Spleen (tissue), 11 donors: ENCODE results near the gene ZNF362. TPM values are rescaled to one million over a fixed set of nuclear protein-coding genes. Genes with fewer than 3 reads are reported as not detected.

ENCODE experiments used
- DNase-seq: peaks from one replicate; pipeline ENCODE4 v3.0.0-alpha.2; 2020
- H3K27ac ChIP-seq, 8 donors: fragments of 200-600 bp; sonication (generic) in 7 of 8; 1 replicate in 4 of 8; 2 replicates in 4 of 8; pipeline versions ENCODE4 v1.5.0 to v1.8.0; 2016 to 2021; ENCODE audit warnings: inconsistent platforms in 4 of 8, mild to moderate bottlenecking in 4 of 8, moderate library complexity in 1 of 8
- H3K27me3 ChIP-seq, 7 donors: fragments of 200-600 bp; sonication (generic) in 6 of 7; replicated peaks in 1 of 7; 1 replicate in 4 of 7; 2 replicates in 3 of 7; pipeline versions ENCODE4 v1.5.0 to v1.8.0; 2016 to 2021; ENCODE audit warnings: inconsistent platforms in 3 of 7, mild to moderate bottlenecking in 1 of 7
- H3K36me3 ChIP-seq, 6 donors: fragments of 200-600 bp; sonication (generic) in 5 of 6; 1 replicate in 4 of 6; 2 replicates in 2 of 6; pipeline versions ENCODE4 v1.5.0 to v1.8.0; 2016 to 2021; ENCODE audit warnings: inconsistent platforms in 2 of 6
- H3K4me1 ChIP-seq, 6 donors: fragments of 200-600 bp; sonication (generic) in 5 of 6; 1 replicate in 3 of 6; 2 replicates in 3 of 6; pipeline versions ENCODE4 v1.5.0 to v1.8.0; 2016 to 2021; ENCODE audit warnings: inconsistent platforms in 3 of 6
- H3K4me3 ChIP-seq, 8 donors: fragments of 200-600 bp; sonication (generic) in 7 of 8; 1 replicate in 4 of 8; 2 replicates in 4 of 8; pipeline versions ENCODE4 v1.5.0 to v1.8.0; 2016 to 2021; ENCODE audit warnings: inconsistent platforms in 4 of 8, mild to moderate bottlenecking in 4 of 8, moderate library complexity in 2 of 8
- H3K9me3 ChIP-seq, 8 donors: fragments of 200-600 bp; sonication (generic) in 7 of 8; 1 replicate in 4 of 8; 2 replicates in 4 of 8; pipeline versions ENCODE4 v1.5.0 to v1.8.0; 2016 to 2021; ENCODE audit warnings: inconsistent platforms in 4 of 8
- CTCF ChIP-seq, 11 experiments: fragments of 200-600 bp in 7 of 11; fragments of 450-650 bp in 4 of 11; sonication (generic) in 4 of 11; IDR thresholded peaks in 8 of 11; conservative IDR thresholded peaks in 3 of 11; 1 replicate in 7 of 11; 2 replicates in 4 of 11; pipeline versions ENCODE4 v1.4.0 to v1.8.0; 2016 to 2021; ENCODE audit warnings: antibody characterized with exemption in 11 of 11, inconsistent platforms in 4 of 11, mild to moderate bottlenecking in 1 of 11
- POLR2A ChIP-seq, 3 donors: fragments of 450-650 bp; IDR thresholded peaks; one replicate each; pipeline ENCODE4 v1.5.1; 2017; ENCODE audit warnings: antibody characterized with exemption in 3 of 3, mild to moderate bottlenecking in 1 of 3
- POLR2AphosphoS5 ChIP-seq, 3 donors: sonication (generic); formaldehyde crosslinking; IDR thresholded peaks; one replicate each; pipeline ENCODE4 v1.5.1; 2017; ENCODE audit warnings: antibody characterized with exemption in 3 of 3
- WGBS, 5 donors: extraction: QIAGEN DNeasy Blood & Tissue Kit in 3 of 5; methylation state at CpG; one replicate each; pipeline versions ENCODE4 v1.1.5 to v1.1.7; 2013 to 2018; 5-methylcytosine and 5-hydroxymethylcytosine counted together
- intact Hi-C: fragments of 100-400 bp; cut with DNase I; formaldehyde crosslinking; loops from one replicate; pipeline ENCODE4 v1.15.0; 2023; ENCODE audit warnings: low total_unique reads
- polyA plus RNA-seq, 3 donors: library from polyadenylated mRNA; stranded (reverse); fragments of 200-250 nt; gene quantifications; one replicate each; pipeline ENCODE4 v1.2.1, GENCODE V29; 2013
- total RNA-seq, 7 donors: library from RNA; depleted of rRNA in 3 of 7; stranded (reverse); fragments of >200 nt in 3 of 7; fragmentation: NEBNext Ultra II Directional in 4 of 7; extraction: Animal tissue kit (Norgen Biotek cat#: 25700) in 4 of 7; gene quantifications; one replicate each; pipeline versions ENCODE4 v1.1.0 to v1.2.1, GENCODE V29; 2016 to 2021
- donor health status: healthy with polysubstance abuse.
- donor health status: DM: no; HTN: no; CAD: no; lungs with moderate emphysema.
- donor health status: DM: no; HTN: no; CAD: no.
- donor health status: Bipolar disorder and iron deficiency.
- donor health status: healthy.
- donor health status: DM: no; HTN: no; CAD: no.
- donor health status: DM: yes; HTN: yes; CAD: no.

Gene ZNF362
- total and polyA plus RNA-seq, 10 donors: 8.7 to 47.0 (median 24.8) TPM

DNA sequence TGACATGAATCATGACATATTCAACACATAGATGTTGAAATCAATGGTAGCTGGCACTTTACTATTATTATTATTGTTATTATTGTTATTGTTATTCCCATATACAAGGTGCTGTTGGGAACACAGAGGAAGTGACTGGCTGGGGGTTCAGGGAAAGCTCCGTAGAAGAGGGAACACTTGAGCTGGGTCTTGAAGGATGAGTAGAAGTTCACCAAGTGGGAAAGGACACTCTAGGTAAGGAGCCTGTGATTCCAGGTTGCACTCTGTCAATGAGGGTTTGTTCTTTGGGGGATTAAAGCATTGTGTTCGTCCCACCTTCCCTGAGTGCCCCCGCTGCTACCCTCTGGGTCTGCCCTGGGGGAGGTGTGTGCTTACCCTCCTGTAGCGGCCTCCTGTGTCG is 14.1 kb downstream of the ZNF362 start:
- H3K9me3 ChIP-seq: no peaks in the 10 kb centered on the region
- H3K4me1 ChIP-seq: peaks cover 3 to 80% (median 25%) of the 10 kb centered on the region in 6 donors
- H3K4me3 ChIP-seq: no peak overlapping the region
- peaks cover 0 to 29% (median 0%) of the 10 kb centered on the region in 6 donors for H3K36me3 ChIP-seq
- no peaks in the 10 kb centered on the region for H3K27me3 ChIP-seq
- peak overlapping the region in 1 of 8 donors; percentile 81 for H3K27ac ChIP-seq
- no peak for TF ChIP-seq CTCF (IDR thresholded peaks at IDR 0.05 in 8 of 11, conservative IDR thresholded peaks at IDR 0.05 in 3 of 11)
- no peak for TF ChIP-seq POLR2AphosphoS5 (IDR thresholded peaks at IDR 0.05)
- TF ChIP-seq POLR2A (IDR thresholded peaks at IDR 0.05): no peak
- intact Hi-C loops: no loop called here
- DNase-seq: no peak
- 84 to 91% (median 88%) methylated on average over 5 of the region's 5 CpGs for WGBS, 5 donors

- H3K27ac ChIP-seq: peak overlapping the region in 1 of 8 donors; percentile 81
- H3K4me1 ChIP-seq: peaks cover 3 to 78% (median 24%) of the 10 kb centered on the region in 6 donors
- no peaks in the 10 kb centered on the region for H3K9me3 ChIP-seq
- H3K36me3 ChIP-seq: peaks cover 0 to 34% (median 1%) of the 10 kb centered on the region in 6 donors
- intact Hi-C loops: no loop called here
- H3K27me3 ChIP-seq: no peaks in the 10 kb centered on the region
- no peak overlapping the region for H3K4me3 ChIP-seq
- no peak for DNase-seq
- TF ChIP-seq CTCF (IDR thresholded peaks at IDR 0.05 in 8 of 11, conservative IDR thresholded peaks at IDR 0.05 in 3 of 11) (no peak), POLR2A (IDR thresholded peaks at IDR 0.05) (no peak), POLR2AphosphoS5 (IDR thresholded peaks at IDR 0.05) (no peak)
- WGBS, 5 donors: 90 to 96% (median 94%) methylated on average over 7 of the region's 7 CpGs
Observed at GRCh38 chr1:33270808-33271465, 14.6 kb downstream of the ZNF362 start.

DNA sequence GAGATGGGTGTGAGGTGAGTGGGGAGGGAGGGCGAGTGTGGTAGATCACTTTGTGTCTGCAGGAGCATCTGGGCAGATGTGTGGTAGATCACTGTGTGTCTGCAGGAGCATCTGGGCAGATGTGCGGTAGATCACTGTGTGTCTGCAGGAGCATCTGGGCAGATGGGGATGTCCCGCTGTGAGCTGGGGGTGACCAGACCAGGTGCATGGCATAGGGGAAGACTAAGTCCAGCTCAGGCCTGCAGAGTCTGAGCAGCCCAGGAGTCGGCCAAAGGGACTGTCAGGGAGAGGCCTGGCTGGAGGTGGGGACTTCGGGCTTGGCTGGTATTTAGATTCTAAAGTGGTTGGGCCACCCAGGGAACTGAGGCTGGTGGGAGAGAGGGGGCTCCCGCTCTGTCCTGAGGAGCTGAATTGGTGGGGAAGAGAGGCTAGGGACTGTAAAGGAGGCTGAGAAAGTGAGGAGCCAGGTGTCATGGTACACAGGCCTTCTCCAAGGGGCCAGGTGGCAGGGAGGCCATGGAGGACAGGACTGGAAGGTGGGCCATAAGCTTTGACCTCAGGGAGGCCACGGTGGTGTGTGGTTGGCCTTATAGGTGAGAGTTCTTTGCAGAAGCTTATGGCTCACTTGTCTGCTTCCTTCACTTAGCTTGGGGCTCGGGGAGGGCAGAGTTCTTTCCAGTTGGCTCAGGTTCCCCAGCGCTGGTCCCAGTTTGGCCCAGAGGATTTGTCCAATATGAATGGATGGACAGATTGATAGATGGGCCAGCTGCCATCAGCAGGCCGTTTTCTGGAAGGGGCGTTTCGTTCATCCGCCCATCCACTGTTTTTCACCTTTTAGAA is 15.6 kb downstream of the ZNF362 start:
- H3K4me3 ChIP-seq: no peak overlapping the region
- peaks cover 0 to 44% (median 11%) of the 10 kb centered on the region in 6 donors for H3K36me3 ChIP-seq
- peaks cover 3 to 68% (median 24%) of the 10 kb centered on the region in 6 donors for H3K4me1 ChIP-seq
- peak overlapping the region in 3 of 8 donors; percentile 63 to 81 (median 65) for H3K27ac ChIP-seq
- no peaks in the 10 kb centered on the region for H3K27me3 ChIP-seq
- intact Hi-C loops: no loop called here
- TF ChIP-seq POLR2A (IDR thresholded peaks at IDR 0.05): no peak
- no peak for TF ChIP-seq POLR2AphosphoS5 (IDR thresholded peaks at IDR 0.05)
- no peak for TF ChIP-seq CTCF (IDR thresholded peaks at IDR 0.05 in 8 of 11, conservative IDR thresholded peaks at IDR 0.05 in 3 of 11)
- no peaks in the 10 kb centered on the region for H3K9me3 ChIP-seq
- 86 to 95% (median 94%) methylated on average over 13 of the region's 13 CpGs for WGBS, 5 donors
- no peak for DNase-seq

DNA sequence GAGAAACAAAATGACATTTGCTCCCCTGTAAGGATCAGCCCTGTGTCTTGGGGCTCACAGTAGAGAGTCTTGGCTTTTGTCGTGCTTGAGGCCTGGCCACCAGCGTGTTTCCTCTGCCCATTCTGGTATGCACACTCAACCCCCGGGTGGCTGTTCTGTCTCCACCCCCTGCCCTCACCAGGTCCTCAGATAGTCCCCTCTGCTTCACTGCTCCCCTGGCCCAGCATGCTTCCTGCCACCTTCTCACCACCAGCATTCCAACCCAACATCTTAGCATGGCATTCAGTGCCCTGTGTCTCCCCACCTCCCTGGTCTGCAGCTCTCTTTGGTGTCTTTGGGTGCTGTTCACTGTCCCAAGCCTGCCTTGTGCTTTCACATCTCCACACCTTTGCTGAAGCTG is 16.2 kb downstream of the ZNF362 start:
- peak overlapping the region in 6 of 8 donors; percentile 29 to 81 (median 61) for H3K27ac ChIP-seq
- WGBS, 5 donors: 62 to 75% (median 68%) methylated on average over 3 of the region's 3 CpGs
- peaks cover 3 to 62% (median 24%) of the 10 kb centered on the region in 6 donors for H3K4me1 ChIP-seq
- no peaks in the 10 kb centered on the region for H3K9me3 ChIP-seq
- H3K27me3 ChIP-seq: no peaks in the 10 kb centered on the region
- intact Hi-C loops: no loop called here
- TF ChIP-seq POLR2A (IDR thresholded peaks at IDR 0.05): no peak
- no peak for TF ChIP-seq CTCF (IDR thresholded peaks at IDR 0.05 in 8 of 11, conservative IDR thresholded peaks at IDR 0.05 in 3 of 11)
- TF ChIP-seq POLR2AphosphoS5 (IDR thresholded peaks at IDR 0.05): no peak
- peaks cover 0 to 50% (median 15%) of the 10 kb centered on the region in 6 donors for H3K36me3 ChIP-seq
- DNase-seq: no peak
- no peak overlapping the region for H3K4me3 ChIP-seq
